Measurements from ENCODE around the gene PPP2R5D.
"Not testable (repeated sequence)": the region's sequence is repeated elsewhere in the genome, so short reads cannot be mapped to it uniquely, and the experiment has no call there.

The PPP2R5D gene

DNA sequence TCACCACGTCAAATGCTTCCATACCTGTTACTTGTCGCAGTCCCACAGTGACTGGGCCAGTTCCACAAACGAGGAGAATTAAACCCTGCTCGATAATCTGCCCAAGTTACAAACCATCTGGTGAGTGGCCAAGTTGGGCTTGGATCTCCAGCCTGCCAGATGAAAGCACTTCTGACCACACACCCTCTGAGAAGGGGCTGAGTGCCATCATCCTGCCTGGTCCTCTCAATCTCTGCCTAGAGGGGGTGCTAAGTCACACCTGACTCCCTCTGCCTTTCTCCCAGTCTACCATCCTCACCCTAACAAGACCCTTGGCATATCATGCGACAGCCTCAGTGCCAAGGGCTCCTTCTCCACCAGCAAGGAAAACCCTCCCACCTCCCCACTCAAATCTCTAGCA, 52.8 kb downstream of the PPP2R5D start:
- H3K4me3 ChIP-seq (ENCODE audit: low read depth, low read length), result no peak overlapping the region

DNA sequence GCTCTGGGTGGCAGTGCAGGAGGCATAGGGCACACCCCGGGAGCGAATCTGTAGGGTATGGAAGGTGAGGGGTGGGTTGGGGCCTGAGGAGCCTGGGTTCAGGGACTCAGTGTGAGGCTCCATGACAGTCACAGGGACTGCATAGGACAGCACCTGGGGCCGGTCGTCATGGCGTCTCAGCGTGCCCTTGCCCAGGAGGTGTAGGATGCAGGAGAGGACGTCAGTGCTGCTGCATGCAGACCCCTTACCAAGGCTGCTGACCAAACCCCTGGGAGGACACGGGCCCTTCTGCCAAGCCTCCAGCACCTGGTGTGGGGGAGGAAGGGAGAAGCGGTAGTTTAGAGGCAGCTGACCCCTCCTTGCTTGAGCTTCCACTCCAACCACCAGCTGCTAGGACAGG, 53.3 kb downstream of the PPP2R5D start:
- TF ChIP-seq, protein P1, sequence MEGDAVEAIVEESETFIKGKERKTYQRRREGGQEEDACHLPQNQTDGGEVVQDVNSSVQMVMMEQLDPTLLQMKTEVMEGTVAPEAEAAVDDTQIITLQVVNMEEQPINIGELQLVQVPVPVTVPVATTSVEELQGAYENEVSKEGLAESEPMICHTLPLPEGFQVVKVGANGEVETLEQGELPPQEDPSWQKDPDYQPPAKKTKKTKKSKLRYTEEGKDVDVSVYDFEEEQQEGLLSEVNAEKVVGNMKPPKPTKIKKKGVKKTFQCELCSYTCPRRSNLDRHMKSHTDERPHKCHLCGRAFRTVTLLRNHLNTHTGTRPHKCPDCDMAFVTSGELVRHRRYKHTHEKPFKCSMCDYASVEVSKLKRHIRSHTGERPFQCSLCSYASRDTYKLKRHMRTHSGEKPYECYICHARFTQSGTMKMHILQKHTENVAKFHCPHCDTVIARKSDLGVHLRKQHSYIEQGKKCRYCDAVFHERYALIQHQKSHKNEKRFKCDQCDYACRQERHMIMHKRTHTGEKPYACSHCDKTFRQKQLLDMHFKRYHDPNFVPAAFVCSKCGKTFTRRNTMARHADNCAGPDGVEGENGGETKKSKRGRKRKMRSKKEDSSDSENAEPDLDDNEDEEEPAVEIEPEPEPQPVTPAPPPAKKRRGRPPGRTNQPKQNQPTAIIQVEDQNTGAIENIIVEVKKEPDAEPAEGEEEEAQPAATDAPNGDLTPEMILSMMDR (IDR thresholded peaks at IDR 0.05; ENCODE audit: borderline replicate concordance, insufficient read depth, low read depth, low read length), result no peak
- H3K4me3 ChIP-seq (ENCODE audit: low read depth, low read length), result no peak overlapping the region

More for the DNA sequence above, 52.8 kb downstream of the PPP2R5D start:
- TF ChIP-seq, protein P1 (IDR thresholded peaks at IDR 0.05; ENCODE audit: borderline replicate concordance, insufficient read depth, low read depth, low read length), result no peak

DNA sequence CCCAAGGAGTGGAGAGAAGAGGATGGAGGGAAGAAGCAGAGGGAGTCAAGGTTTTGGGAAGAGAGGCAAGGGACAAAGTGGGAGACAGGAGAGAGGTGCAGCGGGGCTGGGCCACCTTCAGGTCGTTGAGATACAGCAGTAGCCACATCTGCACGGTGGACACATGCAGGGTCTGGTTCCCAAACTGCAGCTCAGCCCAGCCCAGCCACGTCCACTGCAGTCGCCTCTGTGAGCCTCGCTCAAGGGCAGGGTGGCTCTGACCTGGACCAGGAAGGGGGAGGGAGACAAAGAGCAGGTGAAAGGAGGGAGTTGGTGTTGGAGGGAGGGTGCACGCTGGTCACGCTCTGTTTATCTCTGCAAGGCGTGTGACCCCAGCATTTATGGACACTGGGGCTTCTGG, 54.4 kb downstream of the PPP2R5D start:
- TF ChIP-seq, protein P1 (IDR thresholded peaks at IDR 0.05; ENCODE audit: borderline replicate concordance, insufficient read depth, low read depth, low read length), result no peak
- H3K4me3 ChIP-seq (ENCODE audit: low read depth, low read length), result no peak overlapping the region

GRCh38 chr6:43040542-43041257, 56.3 kb downstream of the PPP2R5D start:
- H3K4me3 ChIP-seq (ENCODE audit: low read depth, low read length), result no peak overlapping the region
- TF ChIP-seq, protein P1 (IDR thresholded peaks at IDR 0.05; ENCODE audit: borderline replicate concordance, insufficient read depth, low read depth, low read length), result no peak

- H3K4me3 ChIP-seq (ENCODE audit: low read depth, low read length), result not testable (repeated sequence)
These were observed 57.1 kb downstream of the PPP2R5D start for GRCh38 chr6:43041475-43041874.

- TF ChIP-seq, protein P1 (IDR thresholded peaks at IDR 0.05; ENCODE audit: borderline replicate concordance, insufficient read depth, low read depth, low read length), result no peak
- H3K4me3 ChIP-seq (ENCODE audit: low read depth, low read length), result no peak overlapping the region
These were observed 58.9 kb downstream of the PPP2R5D start for GRCh38 chr6:43043310-43043709.

DNA sequence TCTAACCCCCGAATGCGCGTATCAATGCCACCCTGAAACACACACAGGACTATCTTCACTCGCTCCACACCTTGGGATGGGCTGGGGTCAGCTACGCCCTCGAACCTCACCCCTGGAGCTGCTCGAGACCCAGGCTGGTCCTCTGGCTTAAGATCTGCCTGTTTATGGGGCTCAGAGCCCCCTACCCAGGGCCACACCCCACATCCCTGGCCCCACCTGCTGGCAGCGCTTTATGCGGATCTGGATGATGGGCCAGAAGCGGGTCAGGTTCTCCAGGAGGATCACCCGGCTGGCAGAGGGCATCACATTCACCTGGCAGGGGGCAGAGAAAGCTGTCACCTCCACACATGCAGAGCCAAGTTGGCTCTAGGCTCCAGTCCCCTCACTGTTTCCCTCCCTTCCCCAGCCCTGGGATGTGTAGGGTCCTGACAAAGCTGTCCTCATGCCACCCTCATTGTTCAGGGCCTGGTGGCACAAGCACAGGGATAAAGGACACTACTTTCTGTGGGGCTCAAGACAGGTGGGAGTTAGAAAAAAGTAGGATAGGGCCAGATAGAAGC, 61.1 kb downstream of the PPP2R5D start:
- TF ChIP-seq, protein P1 (IDR thresholded peaks at IDR 0.05; ENCODE audit: borderline replicate concordance, insufficient read depth, low read depth, low read length), result no peak
- H3K4me3 ChIP-seq (ENCODE audit: low read depth, low read length), result no peak overlapping the region

All from GM12875 (cell line).